IMR-90 (cell line): Measurements from ENCODE around the gene HOXB7.

ENCODE experiments used
- BHLHE40 ChIP-seq: fragments of 150-350 bp; IDR thresholded peaks from 2 replicates; pipeline ENCODE4 v1.6.1; 2016; ENCODE audit warnings: mild to moderate bottlenecking, low read depth, low read length
- CTCF ChIP-seq: conservative IDR thresholded peaks from 2 replicates; pipeline ENCODE4 v1.5.1; 2012; ENCODE audit warnings: mild to moderate bottlenecking, low read depth, low read length, improper control_type of control experiment
- POLR2A ChIP-seq: IDR thresholded peaks from 2 replicates; pipeline ENCODE4 v1.6.1; 2012; ENCODE audit warnings: mild to moderate bottlenecking, low read depth, low read length
- SMC3 ChIP-seq: fragments of 150-350 bp; IDR thresholded peaks from 2 replicates; pipeline ENCODE4 v1.6.1; 2016; ENCODE audit warnings: low read depth, mild to moderate bottlenecking, antibody characterized with exemption, low read length, moderate library complexity
- TF ChIP-seq, protein P1 (sequence below): fragments of 150-350 bp; IDR thresholded peaks from 2 replicates; pipeline ENCODE4 v1.6.1; 2016; ENCODE audit warnings: low read depth, mild to moderate bottlenecking, low read length, moderate library complexity, borderline replicate concordance

DNA sequence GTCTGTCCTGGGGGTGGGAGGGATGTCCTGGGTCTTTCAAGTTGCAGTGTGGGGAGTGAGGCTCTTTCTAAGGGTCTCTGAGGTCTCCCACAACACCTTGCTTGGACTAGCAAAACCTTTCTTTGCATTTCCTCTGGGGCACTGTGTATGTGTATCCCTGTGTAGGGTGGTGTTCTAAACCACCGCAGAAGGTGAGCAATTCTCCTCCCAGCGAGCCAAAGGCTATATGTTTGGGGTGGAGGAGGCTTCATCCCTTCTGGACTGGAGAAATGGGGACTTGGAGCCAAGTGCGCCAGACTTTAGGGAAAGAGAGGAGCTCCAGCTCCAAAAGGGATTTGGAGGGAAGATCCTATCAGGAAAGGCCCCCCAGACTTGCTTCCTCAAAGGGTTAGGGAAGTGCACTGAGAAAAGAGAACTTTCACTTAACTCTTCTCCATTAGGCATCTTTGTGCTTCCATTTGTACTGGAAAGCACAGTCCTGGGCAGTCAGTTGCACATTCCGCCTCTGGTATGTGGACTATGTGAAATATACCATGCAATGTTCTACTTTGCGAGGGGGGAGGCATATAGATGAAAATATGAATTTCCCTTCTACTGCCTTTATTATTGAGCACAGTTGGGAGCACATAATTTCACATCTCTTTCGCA lies 34.2 kb upstream of the HOXB7 start:
- TF ChIP-seq, protein P1, sequence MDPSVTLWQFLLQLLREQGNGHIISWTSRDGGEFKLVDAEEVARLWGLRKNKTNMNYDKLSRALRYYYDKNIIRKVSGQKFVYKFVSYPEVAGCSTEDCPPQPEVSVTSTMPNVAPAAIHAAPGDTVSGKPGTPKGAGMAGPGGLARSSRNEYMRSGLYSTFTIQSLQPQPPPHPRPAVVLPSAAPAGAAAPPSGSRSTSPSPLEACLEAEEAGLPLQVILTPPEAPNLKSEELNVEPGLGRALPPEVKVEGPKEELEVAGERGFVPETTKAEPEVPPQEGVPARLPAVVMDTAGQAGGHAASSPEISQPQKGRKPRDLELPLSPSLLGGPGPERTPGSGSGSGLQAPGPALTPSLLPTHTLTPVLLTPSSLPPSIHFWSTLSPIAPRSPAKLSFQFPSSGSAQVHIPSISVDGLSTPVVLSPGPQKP: no peak
- TF ChIP-seq CTCF: no peak
- TF ChIP-seq POLR2A: no peak
- no peak for TF ChIP-seq BHLHE40
- no peak for TF ChIP-seq SMC3
